ENCODE measurements around the gene SNX2. TPM values are rescaled to one million over a fixed set of nuclear protein-coding genes. Genes with fewer than 3 reads are reported as not detected.
"Not testable (repeated sequence)": the region's sequence is repeated elsewhere in the genome, so short reads cannot be mapped to it uniquely, and the experiment has no call there.

SNX2 gene
- total RNA-seq, 2 donors from 2014 or later, result 61.0 to 71.9 TPM

- intact Hi-C loops (cut with DNase I), result no loop called here
- Histone ChIP-seq H3K4me1 (no peaks in the 10 kb centered on the region), H3K4me3 (no peak overlapping the region), H3K27ac (no peak overlapping the region), H3K36me3 (no peaks in the 10 kb centered on the region), H3K27me3 (no peaks in the 10 kb centered on the region), H3K9ac (ENCODE audit: low read depth in 2 of 2, low read length in 2 of 2) (no peak overlapping the region), H3K9me3 (no peaks in the 10 kb centered on the region)
- TF ChIP-seq CTCF (IDR thresholded peaks at IDR 0.05), result no peak
- no peak for DNase-seq
Observed at GRCh38 chr5:122759241-122760070, 15.4 kb upstream of the SNX2 start.

- no peak for TF ChIP-seq CTCF (IDR thresholded peaks at IDR 0.05)
- no peak for DNase-seq
Observed at GRCh38 chr5:122760236-122760635, 14.6 kb upstream of the SNX2 start.

DNA sequence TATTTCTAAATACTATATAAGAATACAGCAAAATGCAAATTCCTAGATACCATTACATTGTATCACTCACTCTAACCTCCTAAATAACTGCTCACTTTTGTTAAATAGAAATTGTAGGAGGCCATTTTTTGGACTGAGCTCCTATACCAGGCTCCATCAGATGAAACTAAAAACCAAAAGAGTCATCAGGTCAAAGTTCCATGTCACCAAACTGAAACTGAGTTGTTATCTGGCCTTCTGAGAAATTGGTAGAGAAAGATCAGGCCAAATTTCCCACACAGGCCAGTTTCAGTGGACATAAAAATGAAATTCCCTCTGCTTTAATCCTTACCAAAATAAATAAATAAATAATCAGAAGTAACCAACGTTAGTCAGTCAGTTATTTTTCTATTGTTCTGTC, 13.8 kb upstream of the SNX2 start:
- Histone ChIP-seq H3K27ac (no peak overlapping the region), H3K4me1 (no peaks in the 10 kb centered on the region), H3K27me3 (no peaks in the 10 kb centered on the region), H3K9ac (ENCODE audit: low read depth in 2 of 2, low read length in 2 of 2) (no peak overlapping the region), H3K36me3 (no peaks in the 10 kb centered on the region), H3K9me3 (no peaks in the 10 kb centered on the region), H3K4me3 (no peak overlapping the region)
- intact Hi-C loops (cut with DNase I), result no loop called here
- DNase-seq, result no peak
- no peak for TF ChIP-seq CTCF (IDR thresholded peaks at IDR 0.05)

More at GRCh38 chr5:122760236-122760635, 14.6 kb upstream of the SNX2 start:
- Histone ChIP-seq H3K27ac (no peak overlapping the region), H3K4me3 (no peak overlapping the region), H3K4me1 (no peaks in the 10 kb centered on the region), H3K9me3 (no peaks in the 10 kb centered on the region), H3K27me3 (no peaks in the 10 kb centered on the region), H3K9ac (ENCODE audit: low read depth in 2 of 2, low read length in 2 of 2) (no peak overlapping the region), H3K36me3 (no peaks in the 10 kb centered on the region)
- intact Hi-C loops (cut with DNase I), result no loop called here

DNA sequence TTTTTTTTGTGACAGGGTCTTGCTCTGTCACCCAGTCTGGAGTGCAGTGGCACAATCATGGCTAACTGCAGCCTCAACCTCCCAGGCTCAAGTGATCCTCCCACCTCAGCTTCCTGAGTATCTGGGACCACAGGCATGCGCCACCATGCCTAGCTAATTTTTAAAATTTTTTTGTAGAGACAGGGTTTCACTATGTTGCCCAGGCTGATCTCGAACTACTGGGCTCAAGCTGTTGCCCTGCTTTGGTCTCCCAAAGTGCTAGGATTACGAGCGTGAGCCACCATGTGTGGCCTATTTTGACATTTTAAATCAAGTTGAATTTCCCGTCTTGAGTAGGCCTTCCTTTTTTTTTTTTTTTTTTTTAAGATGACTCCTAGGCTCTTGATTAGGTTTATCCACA, 13.0 kb upstream of the SNX2 start:
- H3K36me3 ChIP-seq; DNase-seq; H3K9me3 ChIP-seq; H3K4me1 ChIP-seq; H3K4me3 ChIP-seq; H3K27ac ChIP-seq; H3K27me3 ChIP-seq; intact Hi-C loops (cut with DNase I); H3K9ac ChIP-seq (ENCODE audit: low read depth in 2 of 2, low read length in 2 of 2): not testable (repeated sequence)

DNA sequence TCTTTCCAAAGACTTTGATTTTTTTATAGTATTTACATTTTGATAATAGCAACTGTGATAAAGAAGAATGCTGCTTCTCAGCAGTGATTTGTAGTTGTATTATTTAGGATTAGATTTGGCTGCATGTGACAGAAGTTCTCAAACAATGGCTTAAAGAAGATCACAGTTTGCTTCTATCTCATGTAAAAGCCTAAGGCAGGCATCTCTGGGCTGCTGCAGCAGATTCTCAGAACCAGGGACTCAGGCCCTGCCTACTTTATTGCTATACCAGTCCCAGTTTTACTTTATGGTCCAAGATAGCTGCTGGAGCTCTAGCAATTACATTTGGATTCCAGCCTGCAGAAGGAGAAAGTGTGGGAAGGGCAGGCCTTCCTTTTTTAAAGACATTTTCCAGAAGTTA, 8.8 kb upstream of the SNX2 start:
- Histone ChIP-seq H3K9ac (ENCODE audit: low read depth in 2 of 2, low read length in 2 of 2) (no peak overlapping the region), H3K27me3 (no peaks in the 10 kb centered on the region), H3K36me3 (no peaks in the 10 kb centered on the region), H3K4me3 (no peak overlapping the region), H3K4me1 (no peaks in the 10 kb centered on the region), H3K9me3 (no peaks in the 10 kb centered on the region), H3K27ac (no peak overlapping the region)
- DNase-seq, result no peak
- no peak for TF ChIP-seq CTCF (IDR thresholded peaks at IDR 0.05)
- intact Hi-C loops (cut with DNase I), result no loop called here

DNA sequence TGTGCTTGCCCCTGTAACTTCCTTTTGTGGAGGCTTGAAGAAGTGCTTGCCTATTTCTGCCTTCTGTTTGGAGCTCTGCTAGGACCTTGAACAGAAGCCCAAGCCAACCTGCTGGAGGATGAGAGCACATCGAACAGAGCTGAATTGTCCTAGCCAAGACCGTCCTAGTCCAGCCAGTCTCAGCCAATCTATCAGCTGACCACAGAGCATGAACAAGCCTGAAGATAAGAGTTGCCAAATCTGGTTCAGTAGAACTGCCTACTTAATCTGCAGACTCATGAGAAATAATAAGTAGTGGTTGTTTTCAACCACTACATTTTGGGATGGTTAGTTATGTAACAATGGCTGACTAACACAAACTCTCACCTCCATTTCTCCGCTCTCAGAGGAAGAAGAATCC, 4.4 kb upstream of the SNX2 start:
- Histone ChIP-seq H3K27ac (no peak overlapping the region), H3K4me1 (no peaks in the 10 kb centered on the region), H3K27me3 (no peaks in the 10 kb centered on the region), H3K4me3 (no peak overlapping the region), H3K36me3 (no peaks in the 10 kb centered on the region), H3K9me3 (no peaks in the 10 kb centered on the region), H3K9ac (ENCODE audit: low read depth in 2 of 2, low read length in 2 of 2) (no peak overlapping the region)
- no peak for TF ChIP-seq CTCF (IDR thresholded peaks at IDR 0.05)
- intact Hi-C loops (cut with DNase I), result no loop called here
- DNase-seq, result no peak
